Measurements from ENCODE around the gene C1QTNF7. TPM values are rescaled to one million over a fixed set of nuclear protein-coding genes. Genes with fewer than 3 reads are reported as not detected.

The C1QTNF7 gene
- total RNA-seq, 1 donor from 2014 or later, result not detected

- H3K27me3 Mint-ChIP-seq (ENCODE audit: insufficient read depth), result no peaks in the 10 kb centered on the region
- intact Hi-C loops (cut with micrococcal nuclease), result no loop called here
- H3K36me3 Mint-ChIP-seq (ENCODE audit: low read depth), result no peaks in the 10 kb centered on the region
- no peak overlapping the region for H3K27ac Mint-ChIP-seq
- no peaks in the 10 kb centered on the region for H3K9me3 Mint-ChIP-seq
- no peak overlapping the region for H3K4me3 Mint-ChIP-seq
- no peaks in the 10 kb centered on the region for H3K4me1 Mint-ChIP-seq (ENCODE audit: low read depth)
- DNase-seq (ENCODE audit: low spot score), result no peak
Observed at GRCh38 chr4:15451181-15451865, 23.5 kb downstream of the C1QTNF7 start.

GRCh38 chr4:15451866-15452765 lies 24.3 kb downstream of the C1QTNF7 start:
- no peaks in the 10 kb centered on the region for H3K4me1 Mint-ChIP-seq (ENCODE audit: low read depth)
- DNase-seq (ENCODE audit: low spot score), result no peak
- no peak overlapping the region for H3K4me3 Mint-ChIP-seq
- no peaks in the 10 kb centered on the region for H3K36me3 Mint-ChIP-seq (ENCODE audit: low read depth)
- H3K27me3 Mint-ChIP-seq (ENCODE audit: insufficient read depth), result no peaks in the 10 kb centered on the region
- intact Hi-C loops (cut with micrococcal nuclease), result no loop called here
- no peaks in the 10 kb centered on the region for H3K9me3 Mint-ChIP-seq
- no peak overlapping the region for H3K27ac Mint-ChIP-seq

- H3K4me3 Mint-ChIP-seq, result no peak overlapping the region
- intact Hi-C loops (cut with micrococcal nuclease), result no loop called here
Observed at GRCh38 chr4:15455290-15455689, 27.5 kb downstream of the C1QTNF7 start.

GRCh38 chr4:15457406-15458201 lies 29.8 kb downstream of the C1QTNF7 start:
- no peaks in the 10 kb centered on the region for H3K36me3 Mint-ChIP-seq (ENCODE audit: low read depth)
- no peak overlapping the region for H3K27ac Mint-ChIP-seq
- H3K4me3 Mint-ChIP-seq, result no peak overlapping the region
- no peak for DNase-seq (ENCODE audit: low spot score)
- H3K4me1 Mint-ChIP-seq (ENCODE audit: low read depth), result no peaks in the 10 kb centered on the region
- peaks cover 7% of the 10 kb centered on the region for H3K27me3 Mint-ChIP-seq (ENCODE audit: insufficient read depth)
- H3K9me3 Mint-ChIP-seq, result no peaks in the 10 kb centered on the region
- intact Hi-C loops (cut with micrococcal nuclease), result loop anchor here (1.0 kb wide), 4 partner anchors 61 to 226 kb away; no protein-coding TSS in a partner anchor

More at GRCh38 chr4:15455290-15455689, 27.5 kb downstream of the C1QTNF7 start:
- no peaks in the 10 kb centered on the region for H3K36me3 Mint-ChIP-seq (ENCODE audit: low read depth)
- no peaks in the 10 kb centered on the region for H3K4me1 Mint-ChIP-seq (ENCODE audit: low read depth)
- DNase-seq (ENCODE audit: low spot score), result no peak
- H3K9me3 Mint-ChIP-seq, result no peaks in the 10 kb centered on the region
- H3K27ac Mint-ChIP-seq, result no peak overlapping the region
- peaks cover 5% of the 10 kb centered on the region for H3K27me3 Mint-ChIP-seq (ENCODE audit: insufficient read depth)

- Mint-ChIP-seq H3K27me3 (ENCODE audit: insufficient read depth) (peaks cover 7% of the 10 kb centered on the region), H3K9me3 (no peaks in the 10 kb centered on the region), H3K27ac (no peak overlapping the region), H3K4me1 (ENCODE audit: low read depth) (no peaks in the 10 kb centered on the region), H3K4me3 (no peak overlapping the region), H3K36me3 (ENCODE audit: low read depth) (no peaks in the 10 kb centered on the region)
- DNase-seq (ENCODE audit: low spot score), result no peak
- intact Hi-C loops (cut with micrococcal nuclease), result no loop called here
Observed at GRCh38 chr4:15458616-15459015, 30.8 kb downstream of the C1QTNF7 start.

- Mint-ChIP-seq H3K36me3 (ENCODE audit: low read depth) (no peaks in the 10 kb centered on the region), H3K9me3 (no peaks in the 10 kb centered on the region), H3K4me1 (ENCODE audit: low read depth) (no peaks in the 10 kb centered on the region), H3K27ac (no peak overlapping the region), H3K4me3 (no peak overlapping the region), H3K27me3 (ENCODE audit: insufficient read depth) (peaks cover 7% of the 10 kb centered on the region)
- intact Hi-C loops (cut with micrococcal nuclease), result no loop called here
- no peak for DNase-seq (ENCODE audit: low spot score)
Observed at GRCh38 chr4:15459706-15460105, 31.9 kb downstream of the C1QTNF7 start.

- H3K27me3 Mint-ChIP-seq (ENCODE audit: insufficient read depth), result peaks cover 6% of the 10 kb centered on the region
- DNase-seq (ENCODE audit: low spot score), result no peak
- H3K36me3 Mint-ChIP-seq (ENCODE audit: low read depth), result no peaks in the 10 kb centered on the region
- intact Hi-C loops (cut with micrococcal nuclease), result no loop called here
- no peaks in the 10 kb centered on the region for H3K9me3 Mint-ChIP-seq
- no peak overlapping the region for H3K27ac Mint-ChIP-seq
- no peak overlapping the region for H3K4me3 Mint-ChIP-seq
- H3K4me1 Mint-ChIP-seq (ENCODE audit: low read depth), result peaks cover 5% of the 10 kb centered on the region
Observed at GRCh38 chr4:15466596-15466995, 38.8 kb downstream of the C1QTNF7 start.

- no peak for DNase-seq (ENCODE audit: low spot score)
- Mint-ChIP-seq H3K27me3 (ENCODE audit: insufficient read depth) (peaks cover 6% of the 10 kb centered on the region), H3K27ac (no peak within 1 kb of the TSS), H3K36me3 (ENCODE audit: low read depth) (no peaks in the 10 kb centered on the region), H3K4me3 (no peak within 1 kb of the TSS), H3K4me1 (ENCODE audit: low read depth) (peaks cover 5% of the 10 kb centered on the region), H3K9me3 (no peaks in the 10 kb centered on the region)
- intact Hi-C loops (cut with micrococcal nuclease), result no loop called here
Observed at GRCh38 chr4:15469402-15470127, 41.7 kb downstream of the C1QTNF7 start, which contains the start of gene CC2D2A. TSS of gene CC2D2A (plus strand) at chr4:15469882. CDS start at chr4:15475933, 6,051 bp downstream.

- no peaks in the 10 kb centered on the region for H3K36me3 Mint-ChIP-seq (ENCODE audit: low read depth)
- H3K9me3 Mint-ChIP-seq, result no peaks in the 10 kb centered on the region
- H3K4me3 Mint-ChIP-seq, result no peak overlapping the region
- intact Hi-C loops (cut with micrococcal nuclease), result no loop called here
- peaks cover 4% of the 10 kb centered on the region for H3K27me3 Mint-ChIP-seq (ENCODE audit: insufficient read depth)
- peaks cover 5% of the 10 kb centered on the region for H3K4me1 Mint-ChIP-seq (ENCODE audit: low read depth)
- no peak for DNase-seq (ENCODE audit: low spot score)
- H3K27ac Mint-ChIP-seq, result no peak overlapping the region
Observed at GRCh38 chr4:15470128-15470475, 42.3 kb downstream of the C1QTNF7 start.

GRCh38 chr4:15476396-15476795 lies 48.6 kb downstream of the C1QTNF7 start:
- no peak for DNase-seq (ENCODE audit: low spot score)
- Mint-ChIP-seq H3K4me1 (ENCODE audit: low read depth) (no peaks in the 10 kb centered on the region), H3K27me3 (ENCODE audit: insufficient read depth) (no peaks in the 10 kb centered on the region), H3K27ac (no peak overlapping the region), H3K36me3 (ENCODE audit: low read depth) (no peaks in the 10 kb centered on the region), H3K4me3 (no peak overlapping the region), H3K9me3 (no peaks in the 10 kb centered on the region)
- intact Hi-C loops (cut with micrococcal nuclease), result no loop called here

- intact Hi-C loops (cut with micrococcal nuclease), result loop anchor here (1.0 to 2.0 kb wide), 5 partner anchors 172 to 523 kb away; no protein-coding TSS in a partner anchor
- Mint-ChIP-seq H3K4me1 (ENCODE audit: low read depth) (no peaks in the 10 kb centered on the region), H3K4me3 (no peak overlapping the region), H3K27me3 (ENCODE audit: insufficient read depth) (no peaks in the 10 kb centered on the region), H3K27ac (no peak overlapping the region), H3K9me3 (no peaks in the 10 kb centered on the region), H3K36me3 (ENCODE audit: low read depth) (no peaks in the 10 kb centered on the region)
- no peak for DNase-seq (ENCODE audit: low spot score)
Observed at GRCh38 chr4:15478724-15479088, 50.9 kb downstream of the C1QTNF7 start.
